ENCODE measurements around the gene CFAP77.

DNA sequence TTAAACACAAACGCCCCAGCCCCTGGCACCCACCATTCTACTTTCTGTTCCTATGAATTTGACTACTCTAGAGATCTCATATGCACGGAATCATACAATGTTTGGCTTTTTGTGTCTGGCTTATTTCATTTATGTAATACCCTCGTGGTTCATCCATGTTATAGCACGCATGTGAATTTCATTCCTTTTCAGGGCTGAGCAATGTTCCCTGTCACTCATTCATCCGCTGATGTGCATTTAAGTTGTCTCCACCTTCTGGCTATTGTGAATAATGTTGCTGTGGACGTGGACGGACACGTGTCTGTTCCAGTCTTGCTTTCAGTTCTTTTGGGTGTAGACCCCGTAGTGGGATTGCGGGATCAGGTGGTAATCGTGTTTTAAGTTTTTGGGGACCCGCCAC is 92.5 kb downstream of the CFAP77 start:
- TF ChIP-seq EZH2 (IDR thresholded peaks at IDR 0.05; ENCODE audit: low read length, unreplicated experiment) = no peak
- TF ChIP-seq, protein P1, sequence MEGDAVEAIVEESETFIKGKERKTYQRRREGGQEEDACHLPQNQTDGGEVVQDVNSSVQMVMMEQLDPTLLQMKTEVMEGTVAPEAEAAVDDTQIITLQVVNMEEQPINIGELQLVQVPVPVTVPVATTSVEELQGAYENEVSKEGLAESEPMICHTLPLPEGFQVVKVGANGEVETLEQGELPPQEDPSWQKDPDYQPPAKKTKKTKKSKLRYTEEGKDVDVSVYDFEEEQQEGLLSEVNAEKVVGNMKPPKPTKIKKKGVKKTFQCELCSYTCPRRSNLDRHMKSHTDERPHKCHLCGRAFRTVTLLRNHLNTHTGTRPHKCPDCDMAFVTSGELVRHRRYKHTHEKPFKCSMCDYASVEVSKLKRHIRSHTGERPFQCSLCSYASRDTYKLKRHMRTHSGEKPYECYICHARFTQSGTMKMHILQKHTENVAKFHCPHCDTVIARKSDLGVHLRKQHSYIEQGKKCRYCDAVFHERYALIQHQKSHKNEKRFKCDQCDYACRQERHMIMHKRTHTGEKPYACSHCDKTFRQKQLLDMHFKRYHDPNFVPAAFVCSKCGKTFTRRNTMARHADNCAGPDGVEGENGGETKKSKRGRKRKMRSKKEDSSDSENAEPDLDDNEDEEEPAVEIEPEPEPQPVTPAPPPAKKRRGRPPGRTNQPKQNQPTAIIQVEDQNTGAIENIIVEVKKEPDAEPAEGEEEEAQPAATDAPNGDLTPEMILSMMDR (conservative IDR thresholded peaks at IDR 0.05; ENCODE audit: low read depth, low read length) = no peak

Data from PC-3 (cell line).